ENCODE measurements around the gene TSEN54. TPM values are rescaled to one million over a fixed set of nuclear protein-coding genes. Genes with fewer than 3 reads are reported as not detected.

The TSEN54 gene
- total RNA-seq, 4 donors from 2014 or later = 36.6 to 105 (median 61.2) TPM

DNA sequence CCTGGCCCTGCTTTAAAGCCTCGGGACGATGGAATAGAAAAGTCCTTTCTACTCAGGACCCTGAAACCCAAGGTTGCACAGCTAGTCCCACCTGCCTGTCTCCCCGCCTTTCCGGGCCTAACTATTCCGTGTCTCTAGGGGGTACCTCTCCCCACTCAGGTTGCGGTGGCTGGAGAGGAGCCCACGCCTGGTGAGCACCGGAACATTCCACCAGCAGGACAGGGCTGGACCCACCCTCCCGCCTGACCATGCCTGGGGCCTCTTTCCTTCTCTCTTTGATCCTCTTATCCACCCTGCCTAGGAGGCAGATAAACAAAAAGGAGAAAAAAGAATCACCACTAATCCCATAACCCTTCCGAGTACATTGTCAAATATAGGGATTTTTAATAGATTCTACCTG, 20.0 kb downstream of the TSEN54 start:
- no peak for DNase-seq
- intact Hi-C loops (cut with DNase I; ENCODE audit: low total_unique reads) (no loop called here), in situ Hi-C loops (cut with MboI; ENCODE audit: low pct_ligation_motif_present in 1 of 4, low pct_unique_long_range_greater_than_20kb in 1 of 4, low sequenced_read_pairs in 3 of 4) (no loop called here)
- no peaks in the 10 kb centered on the region for H3K27me3 ChIP-seq
- peaks cover 0 to 6% (median 3%) of the 10 kb centered on the region in 4 donors for H3K36me3 ChIP-seq
- peaks cover 23 to 73% (median 57%) of the 10 kb centered on the region in 4 donors for H3K4me1 ChIP-seq
- 80 to 81% methylated on average over 1 to 10 of the region's 10 CpGs for WGBS, 2 donors (ENCODE audit: low coverage in 1 of 2)
- H3K27ac ChIP-seq = peak overlapping the region in 3 of 4 donors; percentile 74 to 87 (median 77)
- no peak overlapping the region for H3K4me3 ChIP-seq
- TF ChIP-seq, protein P1, sequence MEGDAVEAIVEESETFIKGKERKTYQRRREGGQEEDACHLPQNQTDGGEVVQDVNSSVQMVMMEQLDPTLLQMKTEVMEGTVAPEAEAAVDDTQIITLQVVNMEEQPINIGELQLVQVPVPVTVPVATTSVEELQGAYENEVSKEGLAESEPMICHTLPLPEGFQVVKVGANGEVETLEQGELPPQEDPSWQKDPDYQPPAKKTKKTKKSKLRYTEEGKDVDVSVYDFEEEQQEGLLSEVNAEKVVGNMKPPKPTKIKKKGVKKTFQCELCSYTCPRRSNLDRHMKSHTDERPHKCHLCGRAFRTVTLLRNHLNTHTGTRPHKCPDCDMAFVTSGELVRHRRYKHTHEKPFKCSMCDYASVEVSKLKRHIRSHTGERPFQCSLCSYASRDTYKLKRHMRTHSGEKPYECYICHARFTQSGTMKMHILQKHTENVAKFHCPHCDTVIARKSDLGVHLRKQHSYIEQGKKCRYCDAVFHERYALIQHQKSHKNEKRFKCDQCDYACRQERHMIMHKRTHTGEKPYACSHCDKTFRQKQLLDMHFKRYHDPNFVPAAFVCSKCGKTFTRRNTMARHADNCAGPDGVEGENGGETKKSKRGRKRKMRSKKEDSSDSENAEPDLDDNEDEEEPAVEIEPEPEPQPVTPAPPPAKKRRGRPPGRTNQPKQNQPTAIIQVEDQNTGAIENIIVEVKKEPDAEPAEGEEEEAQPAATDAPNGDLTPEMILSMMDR (IDR thresholded peaks at IDR 0.05) = no peak
- TF ChIP-seq POLR2A (IDR thresholded peaks at IDR 0.05) (no peak), EP300 (IDR thresholded peaks at IDR 0.05; ENCODE audit: low read depth) (no peak), POLR2AphosphoS5 (IDR thresholded peaks at IDR 0.05) (no peak)
- no peaks in the 10 kb centered on the region for H3K9me3 ChIP-seq

GRCh38 chr17:75539967-75540729, 23.8 kb downstream of the TSEN54 start:
- Histone ChIP-seq H3K4me1 (peaks cover 12 to 71% (median 45%) of the 10 kb centered on the region in 4 donors), H3K4me3 (no peak overlapping the region), H3K36me3 (no peaks in the 10 kb centered on the region), H3K27ac (peak overlapping the region; percentile 75 to 91 (median 86)), H3K9me3 (no peaks in the 10 kb centered on the region), H3K27me3 (no peaks in the 10 kb centered on the region)
- in situ Hi-C loops (cut with MboI; ENCODE audit: low pct_ligation_motif_present in 1 of 4, low pct_unique_long_range_greater_than_20kb in 1 of 4, low sequenced_read_pairs in 3 of 4) = no loop called here
- no peak for DNase-seq
- intact Hi-C loops (cut with DNase I; ENCODE audit: low total_unique reads) = no loop called here
- TF ChIP-seq POLR2A (IDR thresholded peaks at IDR 0.05) (no peak), EP300 (IDR thresholded peaks at IDR 0.05; ENCODE audit: low read depth) (no peak)
- TF ChIP-seq, protein P1 (IDR thresholded peaks at IDR 0.05) = no peak
- WGBS, 2 donors (ENCODE audit: low coverage in 1 of 2) = 76% methylated on average over 13 of the region's 13 CpGs; no CpG with 5 or more reads in 1 of the 2 donors

- TF ChIP-seq POLR2AphosphoS5 (IDR thresholded peaks at IDR 0.05) = no peak
- no peak for TF ChIP-seq POLR2A (IDR thresholded peaks at IDR 0.05)
- TF ChIP-seq EP300 (IDR thresholded peaks at IDR 0.05; ENCODE audit: low read depth) = no peak
- TF ChIP-seq, protein P1 (IDR thresholded peaks at IDR 0.05) = no peak
- DNase-seq = no peak
- peak overlapping the region; percentile 75 to 91 (median 86) for H3K27ac ChIP-seq
- H3K4me1 ChIP-seq = peaks cover 8 to 65% (median 40%) of the 10 kb centered on the region in 4 donors
- in situ Hi-C loops (cut with MboI; ENCODE audit: low pct_ligation_motif_present in 1 of 4, low pct_unique_long_range_greater_than_20kb in 1 of 4, low sequenced_read_pairs in 3 of 4) = no loop called here
- H3K9me3 ChIP-seq = no peaks in the 10 kb centered on the region
- no peaks in the 10 kb centered on the region for H3K27me3 ChIP-seq
- H3K4me3 ChIP-seq = no peak overlapping the region
- no peaks in the 10 kb centered on the region for H3K36me3 ChIP-seq
- WGBS, 2 donors (ENCODE audit: low coverage in 1 of 2) = 32 to 60% methylated on average over 2 to 4 of the region's 4 CpGs
- intact Hi-C loops (cut with DNase I; ENCODE audit: low total_unique reads) = no loop called here
These were observed 24.7 kb downstream of the TSEN54 start for GRCh38 chr17:75540923-75541503.

- no peak for TF ChIP-seq POLR2A (IDR thresholded peaks at IDR 0.05)
- peak in 2 of 3 donors; percentile 29 to 36 for TF ChIP-seq POLR2AphosphoS5 (IDR thresholded peaks at IDR 0.05)
- no peak overlapping the region for H3K4me3 ChIP-seq
- peaks cover 8 to 67% (median 42%) of the 10 kb centered on the region in 4 donors for H3K4me1 ChIP-seq
- in situ Hi-C loops (cut with MboI; ENCODE audit: low pct_ligation_motif_present in 1 of 4, low pct_unique_long_range_greater_than_20kb in 1 of 4, low sequenced_read_pairs in 3 of 4) (no loop called here), intact Hi-C loops (cut with DNase I; ENCODE audit: low total_unique reads) (no loop called here)
- WGBS, 2 donors (ENCODE audit: low coverage in 1 of 2) = 58% methylated on average over 8 of the region's 8 CpGs; no CpG with 5 or more reads in 1 of the 2 donors
- H3K27ac ChIP-seq = peak overlapping the region; percentile 82 to 91 (median 86)
- DNase-seq = peak; percentile 70
- H3K27me3 ChIP-seq = no peaks in the 10 kb centered on the region
- H3K36me3 ChIP-seq = no peaks in the 10 kb centered on the region
- no peaks in the 10 kb centered on the region for H3K9me3 ChIP-seq
These were observed 25.9 kb downstream of the TSEN54 start for GRCh38 chr17:75542229-75542628.

All from transverse colon (tissue), 4 donors.